GM10248 (cell line): ENCODE data around the gene ALPI.
"Not testable (repeated sequence)": the region's sequence is repeated elsewhere in the genome, so short reads cannot be mapped to it uniquely, and the experiment has no call there.

Experiments
- CTCF ChIA-PET: fragments of 300-600 bp; sonication (Branson Sonifier 250); formaldehyde crosslinking; extraction: SDS; loops from one replicate; lab custom pipeline; 2021; ENCODE audit warnings: antibody characterized with exemption; lab: Yijun Ruan, JAX
- POLR2A ChIA-PET: fragments of 350-650 bp; sonication (Branson Sonifier 250); formaldehyde crosslinking; extraction: SDS; loops from one replicate; lab custom pipeline; 2020; ENCODE audit warnings: antibody characterized with exemption; lab: Yijun Ruan, JAX
- DNase-seq: peaks from one replicate; pipeline ENCODE4 v3.0.0; 2012; ENCODE audit errors: extremely low spot score
- TF ChIP-seq, protein P1 (sequence below): IDR thresholded peaks from 2 replicates; pipeline ENCODE4 v1.5.1; 2012; ENCODE audit warnings: mild to moderate bottlenecking, low read depth; ENCODE audit errors: extremely low read depth, missing control alignments, control extremely low read depth

Gene ALPI

DNA sequence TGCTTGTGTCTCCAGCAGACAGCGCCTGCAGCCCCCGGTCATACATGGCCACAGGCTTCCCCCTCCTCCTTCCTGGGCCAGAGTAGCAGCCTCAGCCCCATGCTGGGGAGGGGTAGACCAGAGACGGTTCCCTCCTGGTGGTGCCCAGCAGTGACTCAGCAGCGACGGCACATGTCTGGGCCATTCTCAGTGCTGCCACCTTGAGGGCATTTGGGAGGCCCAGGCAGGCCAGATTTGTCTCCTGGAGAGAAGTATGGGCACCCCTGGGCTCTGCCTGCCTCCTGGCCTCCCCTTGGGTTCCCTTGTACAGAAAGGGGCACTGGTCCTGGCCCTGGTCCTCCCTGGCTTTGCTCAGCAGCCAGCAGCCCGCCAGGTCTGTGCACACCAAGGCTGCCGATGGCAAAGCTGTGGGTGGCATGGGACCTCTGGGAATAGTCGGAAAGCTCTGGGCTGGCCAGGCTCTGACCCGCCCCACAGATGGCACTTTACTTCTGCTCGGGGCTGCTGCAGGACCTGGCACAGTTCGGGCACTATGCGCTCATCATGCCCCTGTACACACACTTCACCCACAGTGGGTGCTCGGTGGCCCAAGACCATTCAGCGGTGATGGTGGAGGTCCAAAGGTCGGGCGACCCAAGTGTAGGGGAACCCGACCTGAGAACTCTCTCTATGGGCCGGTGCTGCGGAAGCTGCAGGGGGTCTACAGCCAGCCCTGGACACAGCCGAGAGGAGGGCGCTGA lies 11.4 kb upstream of the ALPI start:
- CTCF ChIA-PET, result interaction anchor here (0.6 to 1.6 kb wide), 8 partner anchors 10 to 544 kb away, joined by 3 to 6 read pairs (median 4); partner anchors contain the start of gene ALPI
- POLR2A ChIA-PET, result no interaction called here
- peak; percentile 75 for DNase-seq
- TF ChIP-seq, protein P1, sequence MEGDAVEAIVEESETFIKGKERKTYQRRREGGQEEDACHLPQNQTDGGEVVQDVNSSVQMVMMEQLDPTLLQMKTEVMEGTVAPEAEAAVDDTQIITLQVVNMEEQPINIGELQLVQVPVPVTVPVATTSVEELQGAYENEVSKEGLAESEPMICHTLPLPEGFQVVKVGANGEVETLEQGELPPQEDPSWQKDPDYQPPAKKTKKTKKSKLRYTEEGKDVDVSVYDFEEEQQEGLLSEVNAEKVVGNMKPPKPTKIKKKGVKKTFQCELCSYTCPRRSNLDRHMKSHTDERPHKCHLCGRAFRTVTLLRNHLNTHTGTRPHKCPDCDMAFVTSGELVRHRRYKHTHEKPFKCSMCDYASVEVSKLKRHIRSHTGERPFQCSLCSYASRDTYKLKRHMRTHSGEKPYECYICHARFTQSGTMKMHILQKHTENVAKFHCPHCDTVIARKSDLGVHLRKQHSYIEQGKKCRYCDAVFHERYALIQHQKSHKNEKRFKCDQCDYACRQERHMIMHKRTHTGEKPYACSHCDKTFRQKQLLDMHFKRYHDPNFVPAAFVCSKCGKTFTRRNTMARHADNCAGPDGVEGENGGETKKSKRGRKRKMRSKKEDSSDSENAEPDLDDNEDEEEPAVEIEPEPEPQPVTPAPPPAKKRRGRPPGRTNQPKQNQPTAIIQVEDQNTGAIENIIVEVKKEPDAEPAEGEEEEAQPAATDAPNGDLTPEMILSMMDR, result peak; percentile 76

DNA sequence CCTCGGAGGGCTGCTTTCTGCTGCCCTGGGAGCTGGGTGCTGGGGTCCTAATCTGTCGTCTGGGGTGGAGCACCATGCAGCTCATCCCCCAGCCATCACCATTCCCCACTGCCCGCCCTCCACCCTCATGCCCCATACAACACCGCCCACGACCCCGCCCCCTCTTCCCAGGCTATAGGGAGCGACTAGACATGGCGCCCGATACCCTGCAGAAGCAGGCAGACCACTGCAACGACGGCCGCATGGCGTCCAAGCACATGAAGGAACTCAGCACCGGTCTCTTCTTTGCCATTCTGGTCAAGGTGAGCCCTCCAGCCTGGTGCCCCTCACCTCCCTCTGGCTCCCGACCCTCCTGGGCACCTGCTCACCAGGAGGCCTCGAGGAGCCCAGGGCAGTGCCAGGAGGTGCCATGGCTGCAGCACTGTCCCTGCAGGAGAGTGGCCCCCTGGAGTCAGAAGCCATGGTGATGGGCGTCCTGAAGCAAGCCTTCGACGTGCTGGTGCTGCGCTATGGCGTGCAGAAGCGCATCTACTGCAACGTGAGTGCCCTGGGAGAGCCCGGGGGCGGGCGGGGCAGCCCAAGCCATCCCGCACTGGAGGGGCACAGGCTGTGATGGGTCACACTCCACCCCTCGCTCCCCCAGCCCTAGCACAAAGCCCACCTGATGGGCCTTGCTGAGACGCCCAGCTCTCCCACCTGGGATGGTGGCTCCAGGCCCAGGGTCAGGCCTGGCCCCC lies 10.6 kb upstream of the ALPI start:
- DNase-seq, POLR2A ChIA-PET: not testable (repeated sequence)
- CTCF ChIA-PET, result interaction anchor here (0.6 to 1.8 kb wide), 7 partner anchors 10 to 104 kb away, joined by 3 to 9 read pairs (median 4); partner anchors contain the start of genes ALPI and PRSS56

DNA sequence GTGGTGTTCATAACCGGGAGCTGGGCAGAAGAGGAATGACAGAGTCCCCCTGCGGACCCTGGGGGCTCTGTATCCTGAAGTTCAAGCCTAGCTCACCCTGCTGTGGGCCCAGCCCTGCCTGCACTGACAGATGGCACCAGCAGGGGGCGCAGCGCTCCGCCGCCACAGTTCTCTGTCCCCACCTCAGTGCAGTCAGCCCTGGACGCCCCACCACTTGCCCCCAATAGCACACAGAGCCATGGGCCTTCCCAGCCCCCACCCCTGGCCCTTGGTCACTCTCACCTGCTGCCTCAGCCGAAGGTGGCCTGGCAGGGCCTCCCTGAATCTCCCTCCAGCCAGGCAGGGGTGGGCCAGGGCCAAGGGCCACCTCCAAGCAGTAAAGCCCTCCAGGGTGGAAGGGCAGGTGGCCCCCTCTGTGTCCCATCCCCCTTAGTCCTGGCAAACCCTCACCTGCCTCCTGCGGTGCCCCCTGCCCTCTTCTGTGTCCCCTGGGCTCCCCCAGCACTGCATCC lies 9.6 kb upstream of the ALPI start:
- DNase-seq, POLR2A ChIA-PET: not testable (repeated sequence)
- CTCF ChIA-PET, result interaction anchor here (0.6 to 1.8 kb wide), 10 partner anchors 10 to 571 kb away, joined by 3 to 9 read pairs (median 4); partner anchors contain the start of genes ALPI and PRSS56

DNA sequence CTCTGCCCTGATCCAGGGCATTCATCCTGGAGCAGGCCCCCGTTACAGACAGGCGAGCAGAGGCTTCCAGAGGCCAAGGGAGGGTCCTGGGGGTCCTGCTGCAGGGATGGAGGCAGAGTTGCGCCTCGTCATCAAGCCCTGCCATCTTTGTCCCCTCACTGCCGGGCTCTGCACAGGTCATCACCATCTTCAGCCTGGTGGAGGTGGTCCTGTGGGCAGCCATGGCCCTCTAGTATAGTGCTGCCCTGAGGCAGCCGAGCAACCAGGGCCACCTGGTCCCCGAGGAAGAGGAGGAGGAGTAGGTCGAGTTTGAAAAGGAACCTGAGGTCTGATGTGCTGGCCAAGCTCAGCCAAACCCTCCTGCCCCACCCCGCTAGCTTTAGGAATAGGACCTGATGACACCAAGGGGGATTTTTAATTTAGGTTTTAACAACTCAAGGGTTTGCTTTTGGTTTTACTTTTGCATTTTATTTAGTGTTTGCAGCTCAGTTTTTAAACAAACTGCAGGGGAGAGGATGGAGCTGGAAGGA lies 8.8 kb upstream of the ALPI start:
- TF ChIP-seq, protein P1, result no peak
- POLR2A ChIA-PET, result no interaction called here
- CTCF ChIA-PET, result interaction anchor here (0.6 to 1.8 kb wide), 14 partner anchors 9 to 572 kb away, joined by 3 to 9 read pairs (median 3); partner anchors contain the start of genes ALPI and PRSS56
- no peak for DNase-seq

DNA sequence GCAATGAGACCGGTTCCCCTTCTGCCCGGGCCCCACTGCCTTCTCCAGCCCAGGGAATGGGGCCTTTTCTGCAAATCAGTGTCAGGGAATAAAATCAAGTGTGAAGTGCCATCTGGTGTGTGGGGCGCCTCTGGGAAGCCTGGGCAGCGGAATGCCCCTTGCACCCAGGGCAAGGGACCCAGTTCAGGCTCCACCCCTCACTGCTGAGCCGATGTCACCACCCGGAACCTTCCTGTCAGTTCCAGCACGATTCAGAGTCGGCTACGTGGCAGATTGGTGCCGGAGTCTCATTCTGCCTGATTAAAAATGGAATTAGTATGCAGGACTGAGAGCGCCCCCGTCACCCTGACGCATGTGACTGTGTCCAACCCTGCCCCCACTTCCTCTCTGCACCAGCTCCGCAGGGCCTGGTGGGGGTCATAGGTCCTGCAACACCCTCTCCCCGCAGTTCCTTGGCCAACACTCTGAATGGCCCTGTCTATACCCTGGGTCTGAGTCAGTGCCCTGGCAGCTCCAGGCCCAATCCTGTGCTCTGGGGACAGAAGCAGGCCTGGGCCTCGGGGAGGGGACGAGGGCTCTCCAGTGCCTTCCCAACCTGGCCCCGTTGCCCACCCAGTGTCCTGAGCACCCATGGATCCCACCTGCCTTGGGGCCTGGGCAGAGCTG lies 8.2 kb upstream of the ALPI start:
- no peak for DNase-seq
- ChIA-PET CTCF (interaction anchor here (1.3 to 1.8 kb wide), 9 partner anchors 8 to 541 kb away, joined by 3 to 9 read pairs (median 4); partner anchors contain the start of gene PRSS56), POLR2A (no interaction called here)
- TF ChIP-seq, protein P1, result no peak

DNA sequence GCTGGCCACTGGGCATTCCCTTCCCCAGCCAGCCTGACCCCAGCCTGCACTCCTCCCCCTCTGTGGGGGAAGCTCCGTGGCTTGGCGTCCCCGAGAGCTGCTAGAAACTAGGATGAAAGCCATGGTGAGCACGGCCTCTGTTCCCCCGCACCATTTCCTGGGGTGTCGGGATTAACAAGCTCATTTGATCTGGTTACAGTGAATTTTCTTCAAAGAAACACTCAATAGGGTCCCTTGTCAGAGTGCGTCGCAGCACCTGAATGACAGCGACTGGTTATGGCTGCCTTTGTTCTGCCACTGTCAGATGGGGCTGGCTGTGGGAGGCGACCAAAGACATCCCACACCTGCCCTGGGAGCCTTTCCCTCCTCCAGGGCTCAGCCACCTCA lies 7.7 kb upstream of the ALPI start:
- POLR2A ChIA-PET, result no interaction called here
- CTCF ChIA-PET, result interaction anchor here (1.3 to 1.8 kb wide), 2 partner anchors 8 to 11 kb away, joined by 4 to 6 read pairs; no protein-coding TSS in a partner anchor
- TF ChIP-seq, protein P1, result no peak
- DNase-seq, result no peak

DNA sequence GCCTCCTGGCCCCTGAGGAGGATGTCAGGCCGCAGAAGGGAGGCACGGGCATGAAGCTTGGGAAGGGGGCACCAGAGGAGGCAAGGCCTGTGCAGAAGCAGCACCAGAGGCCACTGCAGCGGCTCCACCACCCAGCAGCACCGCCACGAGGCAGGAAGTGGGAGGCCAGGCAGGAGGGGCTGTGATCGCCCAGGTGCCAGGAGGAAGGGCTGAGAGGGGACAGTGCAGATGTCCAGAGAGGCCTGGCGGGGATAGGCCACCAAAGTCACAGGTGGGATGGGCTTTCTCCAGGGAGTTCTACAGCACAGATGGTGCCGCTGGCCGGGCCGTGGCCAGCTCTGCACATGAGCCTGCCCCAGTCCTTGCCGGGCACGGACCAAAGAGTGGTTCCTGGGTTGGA lies 6.0 kb upstream of the ALPI start:
- ChIA-PET CTCF (no interaction called here), POLR2A (no interaction called here)
- no peak for DNase-seq
- TF ChIP-seq, protein P1, result no peak

DNA sequence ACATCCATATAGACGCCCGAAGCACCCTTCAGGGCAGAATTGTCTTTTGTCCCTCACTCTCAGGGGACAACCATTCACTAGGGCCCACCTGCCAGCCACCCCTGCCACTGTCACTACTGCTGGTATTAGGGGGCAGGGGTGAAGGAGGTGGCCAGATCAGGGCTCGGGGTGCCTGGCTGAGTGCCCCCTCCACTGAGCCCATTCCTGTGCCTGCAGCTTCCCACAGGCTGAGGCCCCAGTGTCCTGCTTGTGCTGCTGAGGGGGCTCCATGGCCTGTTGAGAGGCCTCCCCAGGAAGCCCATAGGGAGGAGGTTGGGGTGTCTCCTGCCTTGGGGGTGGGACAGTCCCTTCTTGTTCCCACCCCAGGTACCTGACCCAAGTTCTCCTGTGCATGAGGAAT lies 4.3 kb upstream of the ALPI start:
- DNase-seq, CTCF ChIA-PET, POLR2A ChIA-PET: not testable (repeated sequence)
